ENCODE data around the gene TFF2.

Gene TFF2

DNA sequence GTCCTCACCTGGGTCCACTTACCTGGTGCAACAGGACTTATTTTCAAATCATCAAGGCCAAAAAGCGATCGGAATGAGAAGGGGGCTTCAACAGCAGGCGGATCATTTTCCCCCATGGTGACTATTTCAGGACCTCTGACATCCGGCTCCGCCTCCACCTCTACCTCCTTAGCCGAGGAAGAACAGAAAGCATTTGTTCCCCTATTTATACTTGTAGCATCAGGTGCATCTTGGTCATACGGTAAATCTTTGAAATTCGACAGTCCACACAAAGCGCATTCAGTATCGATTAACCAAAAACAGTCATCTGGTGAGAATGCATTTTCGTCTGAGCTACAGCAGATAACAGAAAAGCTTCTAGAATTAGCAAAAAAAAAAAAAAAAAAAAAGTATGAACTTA is 44.5 kb upstream of the TFF2 start:
- TF ChIP-seq, protein P1, sequence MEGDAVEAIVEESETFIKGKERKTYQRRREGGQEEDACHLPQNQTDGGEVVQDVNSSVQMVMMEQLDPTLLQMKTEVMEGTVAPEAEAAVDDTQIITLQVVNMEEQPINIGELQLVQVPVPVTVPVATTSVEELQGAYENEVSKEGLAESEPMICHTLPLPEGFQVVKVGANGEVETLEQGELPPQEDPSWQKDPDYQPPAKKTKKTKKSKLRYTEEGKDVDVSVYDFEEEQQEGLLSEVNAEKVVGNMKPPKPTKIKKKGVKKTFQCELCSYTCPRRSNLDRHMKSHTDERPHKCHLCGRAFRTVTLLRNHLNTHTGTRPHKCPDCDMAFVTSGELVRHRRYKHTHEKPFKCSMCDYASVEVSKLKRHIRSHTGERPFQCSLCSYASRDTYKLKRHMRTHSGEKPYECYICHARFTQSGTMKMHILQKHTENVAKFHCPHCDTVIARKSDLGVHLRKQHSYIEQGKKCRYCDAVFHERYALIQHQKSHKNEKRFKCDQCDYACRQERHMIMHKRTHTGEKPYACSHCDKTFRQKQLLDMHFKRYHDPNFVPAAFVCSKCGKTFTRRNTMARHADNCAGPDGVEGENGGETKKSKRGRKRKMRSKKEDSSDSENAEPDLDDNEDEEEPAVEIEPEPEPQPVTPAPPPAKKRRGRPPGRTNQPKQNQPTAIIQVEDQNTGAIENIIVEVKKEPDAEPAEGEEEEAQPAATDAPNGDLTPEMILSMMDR (IDR thresholded peaks at IDR 0.05; ENCODE audit: borderline replicate concordance, insufficient read depth, low read depth, low read length), result no peak
- no peak overlapping the region for H3K4me3 ChIP-seq (ENCODE audit: low read depth, low read length)

DNA sequence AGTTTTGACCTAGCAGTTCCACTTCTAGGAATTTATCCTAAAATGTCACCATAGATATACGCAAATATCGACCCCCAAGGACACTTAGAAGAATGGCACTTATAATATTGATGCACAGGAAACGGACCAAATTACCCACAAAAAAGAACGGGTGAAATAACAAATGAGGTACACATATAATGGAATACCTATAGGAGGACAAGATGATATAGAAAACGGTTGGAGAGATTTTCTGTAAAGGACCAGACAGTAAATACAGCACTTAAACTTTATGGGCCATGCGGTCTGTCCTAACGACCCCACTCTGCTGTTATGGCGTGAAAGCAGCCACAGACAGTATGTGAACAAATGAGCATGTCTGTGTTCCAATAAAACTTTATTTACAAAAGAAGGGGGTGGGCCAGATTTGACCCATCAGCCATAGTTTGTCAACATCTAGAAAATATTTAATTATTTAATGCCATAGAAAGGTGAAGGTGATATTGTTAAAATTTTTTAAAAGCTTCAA is 42.7 kb upstream of the TFF2 start:
- TF ChIP-seq, protein P1 (IDR thresholded peaks at IDR 0.05; ENCODE audit: borderline replicate concordance, insufficient read depth, low read depth, low read length), result no peak
- H3K4me3 ChIP-seq (ENCODE audit: low read depth, low read length), result no peak overlapping the region

DNA sequence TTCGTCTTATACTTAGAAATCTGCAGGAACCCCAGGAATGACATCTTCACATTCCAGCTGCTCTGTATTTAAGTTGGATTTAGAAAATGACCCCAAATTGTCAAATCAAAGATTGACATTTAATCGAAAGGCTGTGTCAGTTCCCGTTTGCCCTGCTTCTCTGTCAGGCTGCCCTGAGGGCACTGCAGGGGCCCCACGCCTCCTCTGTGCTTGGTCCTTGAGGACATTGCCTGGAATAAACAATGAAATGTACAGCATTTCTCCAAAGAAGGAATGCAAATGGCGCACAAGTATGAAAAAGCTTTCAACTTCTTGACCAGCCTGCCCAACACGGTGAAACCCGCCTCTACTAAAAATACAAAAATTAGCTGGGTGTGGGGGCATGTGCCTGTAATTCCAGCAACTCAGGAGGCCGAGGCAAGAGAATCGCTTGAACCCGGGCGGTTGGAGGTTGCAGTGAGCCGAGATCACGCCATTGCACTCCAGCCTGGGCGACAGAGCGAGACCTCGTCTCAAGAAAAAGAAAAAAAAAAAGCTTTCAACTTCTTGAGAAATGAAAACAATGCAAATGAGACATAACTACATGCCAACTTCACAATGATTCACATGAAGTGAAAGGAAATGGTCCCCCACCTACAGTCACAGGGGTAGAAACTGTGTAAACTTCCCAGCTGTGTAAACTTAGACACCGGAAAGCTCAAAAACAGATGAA is 42.1 kb upstream of the TFF2 start:
- TF ChIP-seq, protein P1 (IDR thresholded peaks at IDR 0.05; ENCODE audit: borderline replicate concordance, insufficient read depth, low read depth, low read length), result no peak
- H3K4me3 ChIP-seq (ENCODE audit: low read depth, low read length), result no peak overlapping the region

DNA sequence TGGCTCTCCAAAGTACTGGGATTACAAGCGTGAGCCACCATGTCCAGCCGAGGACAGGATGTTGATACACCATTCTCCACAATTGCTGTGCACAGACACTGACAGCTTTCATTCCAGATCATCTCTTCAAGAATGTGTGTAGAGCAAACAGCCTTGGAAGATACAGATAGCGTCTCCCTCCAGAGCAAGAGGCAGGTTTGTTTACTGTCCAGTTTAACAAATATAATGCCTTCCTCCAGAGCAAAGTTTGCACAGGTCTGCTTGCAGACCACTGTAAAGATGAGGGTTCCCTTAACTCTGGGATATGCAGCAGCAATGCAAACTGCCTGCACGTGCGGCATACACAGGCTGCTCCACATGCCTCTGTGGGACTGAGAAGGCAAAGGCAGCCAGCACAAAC is 40.5 kb upstream of the TFF2 start:
- TF ChIP-seq, protein P1 (IDR thresholded peaks at IDR 0.05; ENCODE audit: borderline replicate concordance, insufficient read depth, low read depth, low read length), result no peak
- H3K4me3 ChIP-seq (ENCODE audit: low read depth, low read length), result no peak overlapping the region

DNA sequence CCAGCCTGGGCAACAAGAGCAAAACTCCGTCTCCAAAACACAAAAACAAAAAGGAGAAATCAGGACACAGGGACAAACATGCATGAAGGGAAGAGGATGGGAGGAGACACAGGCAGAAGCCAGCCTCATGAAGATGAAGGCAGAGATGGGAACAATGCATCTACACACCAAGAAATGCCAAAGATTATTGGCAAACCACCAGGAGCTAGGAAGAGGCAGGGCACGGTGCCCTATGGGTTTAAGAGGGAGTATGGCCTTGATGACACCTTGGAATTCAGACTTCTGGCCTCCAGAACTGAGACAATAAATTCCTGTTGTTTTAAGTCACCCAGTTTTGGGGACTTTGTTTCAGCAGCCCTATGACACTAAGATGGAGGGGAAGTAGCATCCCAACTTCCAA is 39.9 kb upstream of the TFF2 start:
- TF ChIP-seq, protein P1 (IDR thresholded peaks at IDR 0.05; ENCODE audit: borderline replicate concordance, insufficient read depth, low read depth, low read length), result no peak
- no peak overlapping the region for H3K4me3 ChIP-seq (ENCODE audit: low read depth, low read length)

DNA sequence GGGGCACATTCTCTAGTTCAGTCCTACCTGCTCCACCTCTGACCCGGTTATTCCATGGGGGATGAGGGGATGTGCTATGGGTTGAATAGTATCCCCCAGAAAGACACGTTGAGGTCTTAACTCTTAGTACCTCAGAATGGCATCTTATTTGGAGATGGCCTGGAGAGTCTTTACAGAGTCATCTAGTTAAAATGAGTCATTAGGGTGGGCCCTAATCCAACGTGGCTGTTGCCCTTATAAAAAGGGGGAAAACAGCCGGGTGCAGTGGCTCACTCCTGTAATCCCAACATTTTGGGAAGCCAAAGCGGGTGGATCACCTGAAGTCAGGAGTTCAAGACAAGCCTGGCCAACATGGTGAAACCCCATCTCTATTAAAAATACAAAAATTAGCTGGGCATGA is 39.4 kb upstream of the TFF2 start:
- H3K4me3 ChIP-seq (ENCODE audit: low read depth, low read length), result no peak overlapping the region

DNA sequence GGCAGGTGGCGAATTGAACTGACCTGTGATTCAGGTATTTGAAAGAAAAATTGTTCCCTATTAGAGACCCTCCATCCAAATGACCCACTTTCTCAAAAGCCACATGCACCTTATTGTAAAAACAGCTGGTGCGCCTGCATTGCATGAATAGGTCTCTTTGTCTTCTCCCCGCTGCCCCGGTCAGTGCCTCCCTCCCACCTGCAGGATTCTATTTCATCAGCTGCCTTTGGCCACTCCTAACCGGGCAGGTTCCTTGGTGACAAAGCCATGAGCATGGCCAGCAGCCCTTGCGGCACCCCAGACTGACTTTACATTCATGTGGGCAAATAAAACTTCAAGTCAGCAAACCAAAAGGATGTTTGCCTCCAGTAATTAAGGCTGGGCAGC is 38.6 kb upstream of the TFF2 start:
- TF ChIP-seq, protein P1 (IDR thresholded peaks at IDR 0.05; ENCODE audit: borderline replicate concordance, insufficient read depth, low read depth, low read length), result no peak

More for the DNA sequence above, 39.4 kb upstream of the TFF2 start:
- TF ChIP-seq, protein P1 (IDR thresholded peaks at IDR 0.05; ENCODE audit: borderline replicate concordance, insufficient read depth, low read depth, low read length), result no peak

More for the DNA sequence above, 38.6 kb upstream of the TFF2 start:
- no peak overlapping the region for H3K4me3 ChIP-seq (ENCODE audit: low read depth, low read length)

Data from GM12875 (cell line).